OCI-LY1 (cell line): ENCODE data around the gene MROH2A.

Experiments used
- H2AFZ ChIP-seq: fragments of 200-600 bp; sonication (generic), shearing (Covaris generic); 2 replicates; pipeline ENCODE4 v1.6.0; 2014; ENCODE audit warnings: antibody characterized with exemption, mild to moderate bottlenecking, low read length
- H3F3A ChIP-seq: fragments of 200-600 bp; sonication (generic), shearing (Covaris generic); 2 replicates; pipeline ENCODE4 v1.6.0; 2014; ENCODE audit warnings: mild to moderate bottlenecking, antibody characterized with exemption, low read length, moderate library complexity; ENCODE audit not compliant: insufficient read depth
- H3K27ac ChIP-seq: fragments of 200-600 bp; sonication (generic); 2 replicates; pipeline ENCODE4 v1.5.1; 2014; ENCODE audit warnings: low read length, mixed run types, mild to moderate bottlenecking, low read depth; ENCODE audit not compliant: poor library complexity, severe bottlenecking
- H3K27me3 ChIP-seq: fragments of 200-600 bp; sonication (generic); 2 replicates; pipeline ENCODE4 v1.6.0; 2014; ENCODE audit warnings: antibody characterized with exemption, mild to moderate bottlenecking, low read length, moderate library complexity; ENCODE audit not compliant: insufficient read depth
- H3K36me3 ChIP-seq: fragments of 200-600 bp; sonication (generic); 2 replicates; pipeline ENCODE4 v1.6.1; 2014; ENCODE audit warnings: mild to moderate bottlenecking, antibody characterized with exemption, low read length, moderate library complexity, mixed read lengths; ENCODE audit not compliant: insufficient read depth
- H3K4me1 ChIP-seq: fragments of 200-600 bp; sonication (generic); 2 replicates; pipeline ENCODE4 v1.5.1; 2014; ENCODE audit warnings: mild to moderate bottlenecking, low read length, moderate library complexity; ENCODE audit not compliant: insufficient read depth, severe bottlenecking
- H3K4me2 ChIP-seq: fragments of 200-600 bp; sonication (generic), shearing (Covaris generic); 2 replicates; pipeline ENCODE4 v1.6.1; 2014; ENCODE audit warnings: low read length
- H3K4me3 ChIP-seq: fragments of 200-600 bp; sonication (generic); 2 replicates; pipeline ENCODE4 v1.5.1; 2014; ENCODE audit warnings: low read length, low read depth, mild to moderate bottlenecking, mixed read lengths; ENCODE audit not compliant: poor library complexity, severe bottlenecking
- H3K79me2 ChIP-seq: fragments of 200-600 bp; shearing (Covaris generic); 2 replicates; pipeline ENCODE4 v1.6.1; 2016; ENCODE audit warnings: mixed run types, low read length, mixed read lengths; ENCODE audit not compliant: insufficient read depth
- H3K9ac ChIP-seq: fragments of 200-600 bp; sonication (generic), shearing (Covaris generic); 2 replicates; pipeline ENCODE4 v1.6.1; 2014; ENCODE audit warnings: mild to moderate bottlenecking, low read length, mixed read lengths
- H3K9me2 ChIP-seq: fragments of 200-600 bp; sonication (generic), shearing (Covaris generic); 2 replicates; pipeline ENCODE4 v1.6.1; 2014; ENCODE audit warnings: low read depth, mild to moderate bottlenecking, low read length, mixed read lengths
- H3K9me3 ChIP-seq: fragments of 200-600 bp; shearing (Covaris generic); 2 replicates; pipeline ENCODE4 v1.6.1; 2014; ENCODE audit warnings: low read length, mixed read lengths
- H4K20me1 ChIP-seq: fragments of 200-600 bp; sonication (generic), shearing (Covaris generic); 2 replicates; pipeline ENCODE4 v1.6.0; 2016; ENCODE audit warnings: mild to moderate bottlenecking, low read length; ENCODE audit not compliant: insufficient read depth
- EZH2 ChIP-seq: fragments of 200-600 bp; sonication (generic), shearing (Covaris generic); IDR thresholded peaks from 2 replicates; pipeline ENCODE4 v1.8.0; 2017; ENCODE audit warnings: borderline replicate concordance, mixed run types, mild to moderate bottlenecking, antibody characterized with exemption, low read length, moderate library complexity, mixed read lengths
- TF ChIP-seq, protein P1 (sequence below): fragments of 200-600 bp; sonication (generic), shearing (Covaris generic); IDR thresholded peaks from 2 replicates; pipeline ENCODE4 v1.5.1; 2017; ENCODE audit warnings: mild to moderate bottlenecking, antibody characterized with exemption, low read length, moderate library complexity, mixed read lengths

MROH2A gene

DNA sequence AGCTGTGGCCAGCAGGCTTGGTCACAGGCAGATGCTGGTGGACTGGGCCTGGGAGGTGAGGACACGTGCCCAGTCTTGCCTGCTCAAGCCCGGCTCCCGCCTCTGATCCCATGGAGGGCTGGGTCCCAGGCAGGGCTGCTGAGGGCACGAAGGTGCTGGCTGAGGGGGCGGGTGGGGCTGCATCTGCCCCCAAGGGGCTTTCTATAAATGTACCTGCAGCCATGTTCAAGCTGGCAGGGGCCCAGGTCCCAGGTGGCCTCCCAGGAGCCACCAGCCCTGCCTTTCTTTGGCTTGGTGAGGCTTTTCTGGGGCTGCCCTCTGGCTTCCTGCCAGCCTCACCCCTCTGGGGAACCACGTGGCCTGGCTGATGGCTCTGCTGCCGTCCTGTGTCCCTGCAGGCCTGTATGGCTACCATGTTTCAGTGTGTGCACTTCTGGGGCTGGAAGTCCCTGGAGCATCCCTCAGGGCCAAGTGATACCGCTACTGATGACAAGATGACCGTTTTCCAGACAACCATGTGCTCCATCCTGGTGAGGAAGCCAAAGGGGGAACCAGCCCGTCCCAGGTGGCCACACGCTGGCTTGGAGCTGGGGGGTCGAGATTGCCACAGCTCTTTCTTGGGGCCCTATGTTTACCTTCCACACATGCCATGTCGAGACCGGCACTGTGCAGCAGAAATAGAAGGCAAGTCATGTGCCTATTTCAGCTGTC lies 53.0 kb downstream of the MROH2A start:
- no peak overlapping the region for H2AFZ ChIP-seq

DNA sequence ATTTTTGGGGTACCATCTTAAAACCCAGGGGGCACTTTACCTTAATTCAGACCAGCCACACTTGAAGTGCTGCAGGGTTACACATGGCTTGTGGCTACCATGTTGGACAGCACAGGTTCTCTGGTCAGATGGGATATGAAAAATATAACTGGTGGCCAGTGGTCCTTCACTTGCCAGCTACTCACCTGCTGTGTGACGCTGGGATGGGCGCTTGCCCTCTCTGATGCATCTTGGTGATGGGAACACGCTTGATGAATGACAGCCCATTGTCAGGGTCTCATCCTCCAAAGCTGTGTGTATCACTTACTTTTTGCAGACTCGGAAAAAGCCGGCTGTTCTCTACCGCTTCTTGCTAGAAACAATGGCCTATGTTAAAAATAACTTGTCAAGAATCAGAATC lies 53.7 kb downstream of the MROH2A start:
- Histone ChIP-seq H3K4me1 (peaks cover 23% of the 10 kb centered on the region), H3K36me3 (peaks cover 30% of the 10 kb centered on the region), H4K20me1 (no peaks in the 10 kb centered on the region), H3K79me2 (no peaks in the 10 kb centered on the region), H3F3A (no peaks in the 10 kb centered on the region), H3K27me3 (no peaks in the 10 kb centered on the region), H3K9me2 (no peaks in the 10 kb centered on the region), H3K27ac (no peak overlapping the region), H3K4me3 (no peak overlapping the region), H3K4me2 (no peak overlapping the region), H3K9ac (no peak overlapping the region), H2AFZ (no peak overlapping the region), H3K9me3 (no peaks in the 10 kb centered on the region)
- TF ChIP-seq, protein P1, sequence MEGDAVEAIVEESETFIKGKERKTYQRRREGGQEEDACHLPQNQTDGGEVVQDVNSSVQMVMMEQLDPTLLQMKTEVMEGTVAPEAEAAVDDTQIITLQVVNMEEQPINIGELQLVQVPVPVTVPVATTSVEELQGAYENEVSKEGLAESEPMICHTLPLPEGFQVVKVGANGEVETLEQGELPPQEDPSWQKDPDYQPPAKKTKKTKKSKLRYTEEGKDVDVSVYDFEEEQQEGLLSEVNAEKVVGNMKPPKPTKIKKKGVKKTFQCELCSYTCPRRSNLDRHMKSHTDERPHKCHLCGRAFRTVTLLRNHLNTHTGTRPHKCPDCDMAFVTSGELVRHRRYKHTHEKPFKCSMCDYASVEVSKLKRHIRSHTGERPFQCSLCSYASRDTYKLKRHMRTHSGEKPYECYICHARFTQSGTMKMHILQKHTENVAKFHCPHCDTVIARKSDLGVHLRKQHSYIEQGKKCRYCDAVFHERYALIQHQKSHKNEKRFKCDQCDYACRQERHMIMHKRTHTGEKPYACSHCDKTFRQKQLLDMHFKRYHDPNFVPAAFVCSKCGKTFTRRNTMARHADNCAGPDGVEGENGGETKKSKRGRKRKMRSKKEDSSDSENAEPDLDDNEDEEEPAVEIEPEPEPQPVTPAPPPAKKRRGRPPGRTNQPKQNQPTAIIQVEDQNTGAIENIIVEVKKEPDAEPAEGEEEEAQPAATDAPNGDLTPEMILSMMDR = no peak
- no peak for TF ChIP-seq EZH2

More for the DNA sequence above, 53.0 kb downstream of the MROH2A start:
- Histone ChIP-seq H3K9me2 (no peaks in the 10 kb centered on the region), H3K4me2 (no peak overlapping the region), H3K9me3 (no peaks in the 10 kb centered on the region), H3K4me3 (no peak overlapping the region), H3K27ac (no peak overlapping the region), H3K79me2 (no peaks in the 10 kb centered on the region), H3K9ac (no peak overlapping the region), H3K36me3 (peaks cover 23% of the 10 kb centered on the region), H4K20me1 (no peaks in the 10 kb centered on the region), H3F3A (no peaks in the 10 kb centered on the region), H3K4me1 (peaks cover 23% of the 10 kb centered on the region), H3K27me3 (no peaks in the 10 kb centered on the region; the same call in 1 of the 2 replicates)
- no peak for TF ChIP-seq EZH2
- TF ChIP-seq, protein P1 = no peak

DNA sequence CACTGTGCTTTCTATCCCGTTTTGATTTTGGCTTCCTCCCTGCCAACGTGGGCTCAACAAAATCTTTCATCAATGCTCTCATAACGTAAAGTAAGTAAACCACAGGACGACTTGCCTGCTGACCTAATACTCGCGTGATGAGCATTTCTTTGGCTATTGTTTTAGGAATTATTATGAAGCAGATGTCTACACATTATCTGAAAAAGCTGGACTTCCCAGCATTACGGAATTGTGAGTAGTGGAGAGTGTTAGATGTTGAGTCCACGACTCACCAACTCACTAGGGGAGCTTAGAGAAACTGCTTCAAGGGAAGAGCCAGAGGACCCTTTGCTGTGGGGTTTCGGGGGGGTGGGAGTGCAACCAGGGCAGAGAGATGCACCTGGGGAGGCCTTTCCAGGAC lies 54.3 kb downstream of the MROH2A start:
- TF ChIP-seq, protein P1 = no peak
- TF ChIP-seq EZH2 = no peak
- Histone ChIP-seq H3K27me3 (no peaks in the 10 kb centered on the region), H3K9me2 (no peaks in the 10 kb centered on the region), H3K4me3 (no peak overlapping the region), H3K9ac (no peak overlapping the region), H3F3A (no peaks in the 10 kb centered on the region), H3K4me2 (no peak overlapping the region), H3K4me1 (peaks cover 23% of the 10 kb centered on the region), H3K79me2 (peaks cover 2% of the 10 kb centered on the region), H3K9me3 (no peaks in the 10 kb centered on the region), H4K20me1 (no peaks in the 10 kb centered on the region), H3K27ac (no peak overlapping the region), H3K36me3 (peaks cover 36% of the 10 kb centered on the region), H2AFZ (no peak overlapping the region)
